WTC11 (cell line): ENCODE measurements around the gene CMC1.

ENCODE experiments used
- ATF3 ChIP-seq: sonication (generic); formaldehyde crosslinking; conservative IDR thresholded peaks from 2 replicates; pipeline ENCODE4 v1.8.1; 2022; ENCODE audit warnings: mild to moderate bottlenecking, missing genetic modification reagents
- CREM ChIP-seq: sonication (generic); formaldehyde crosslinking; IDR thresholded peaks from 2 replicates; pipeline ENCODE4 v1.8.1; 2022; ENCODE audit warnings: mild to moderate bottlenecking, missing genetic modification reagents, moderate library complexity
- CTCF ChIP-seq: fragments of 200-600 bp; IDR thresholded peaks from 2 replicates; pipeline ENCODE4 v1.8.0; 2022; ENCODE audit warnings: antibody characterized with exemption
- E2F1 ChIP-seq: sonication (generic); formaldehyde crosslinking; IDR thresholded peaks from 2 replicates; pipeline ENCODE4 v1.8.0; 2022; ENCODE audit warnings: mild to moderate bottlenecking, missing genetic modification reagents
- GRHL2 ChIP-seq: fragments of 250-450 bp; sonication (Bioruptor Pico); IDR thresholded peaks from 2 replicates; pipeline ENCODE4 v1.8.0; 2022; ENCODE audit warnings: mild to moderate bottlenecking, moderate library complexity; ENCODE audit not compliant: insufficient replicate concordance, severe bottlenecking
- NFATC4 ChIP-seq: fragments of 250-450 bp; sonication (Bioruptor Pico); IDR thresholded peaks from 2 replicates; pipeline ENCODE4 v1.9.0; 2021; ENCODE audit warnings: mild to moderate bottlenecking

GRCh38 chr3:28299705-28300104 is 58.3 kb downstream of the CMC1 start:
- TF ChIP-seq NFATC4 (CRISPR knock-in tag) (no peak), CREM (no peak), CTCF (no peak), E2F1 (CRISPR knock-in tag) (no peak), ATF3 (CRISPR knock-in tag) (no peak), GRHL2 (no peak)
